Activated CD8-positive, alpha-beta memory T cell treated with anti-CD3 and anti-CD28 coated beads, Interleukin-2, amount 10 ng/mL, durations not matched to agents 7 days and 5 days (primary cell): ENCODE measurements around the gene LRRC14B. TPM values are rescaled to one million over a fixed set of nuclear protein-coding genes. Genes with fewer than 3 reads are reported as not detected.
"Not testable (repeated sequence)": the region's sequence is repeated elsewhere in the genome, so short reads cannot be mapped to it uniquely, and the experiment has no call there.

Experiments used
- ATAC-seq: fragments of 150-1000 bp; cut with Tn5 transposase; one replicate; pipeline ENCODE4 v1.10.0; 2021; ENCODE audit warnings: moderate library complexity
- CTCF ChIA-PET: fragments of 350-600 bp; sonication (Branson Sonifier 250); formaldehyde crosslinking; loops from one replicate; lab custom pipeline; 2021; ENCODE audit warnings: antibody characterized with exemption; lab: Charles Lee
- DNase-seq: peaks from one replicate; pipeline ENCODE4 v3.0.0-alpha.2; 2020
- H3K27ac Mint-ChIP-seq: one replicate; pipeline ENCODE4 v1.8.0; 2021; ENCODE audit warnings: mild to moderate bottlenecking, mixed read lengths
- H3K27me3 Mint-ChIP-seq: one replicate; pipeline ENCODE4 v1.8.0; 2021; ENCODE audit warnings: mixed read lengths
- H3K36me3 Mint-ChIP-seq: one replicate; pipeline ENCODE4 v1.8.0; 2021; ENCODE audit warnings: mild to moderate bottlenecking, mixed read lengths
- H3K4me1 Mint-ChIP-seq: one replicate; pipeline ENCODE4 v1.8.0; 2021; ENCODE audit warnings: mixed read lengths
- H3K4me3 Mint-ChIP-seq: one replicate; pipeline ENCODE4 v1.8.0; 2021; ENCODE audit warnings: mild to moderate bottlenecking, moderate library complexity, mixed read lengths
- H3K9me3 Mint-ChIP-seq: one replicate; pipeline ENCODE4 v1.8.0; 2022; ENCODE audit warnings: low read depth, mixed read lengths
- total RNA-seq, 2 experiments: library from RNA; stranded (reverse); gene quantifications; one replicate each; pipeline ENCODE4 v1.2.3, GENCODE V29; 2021

Gene LRRC14B
- total RNA-seq, 2 experiments from 2014 or later: not detected

DNA sequence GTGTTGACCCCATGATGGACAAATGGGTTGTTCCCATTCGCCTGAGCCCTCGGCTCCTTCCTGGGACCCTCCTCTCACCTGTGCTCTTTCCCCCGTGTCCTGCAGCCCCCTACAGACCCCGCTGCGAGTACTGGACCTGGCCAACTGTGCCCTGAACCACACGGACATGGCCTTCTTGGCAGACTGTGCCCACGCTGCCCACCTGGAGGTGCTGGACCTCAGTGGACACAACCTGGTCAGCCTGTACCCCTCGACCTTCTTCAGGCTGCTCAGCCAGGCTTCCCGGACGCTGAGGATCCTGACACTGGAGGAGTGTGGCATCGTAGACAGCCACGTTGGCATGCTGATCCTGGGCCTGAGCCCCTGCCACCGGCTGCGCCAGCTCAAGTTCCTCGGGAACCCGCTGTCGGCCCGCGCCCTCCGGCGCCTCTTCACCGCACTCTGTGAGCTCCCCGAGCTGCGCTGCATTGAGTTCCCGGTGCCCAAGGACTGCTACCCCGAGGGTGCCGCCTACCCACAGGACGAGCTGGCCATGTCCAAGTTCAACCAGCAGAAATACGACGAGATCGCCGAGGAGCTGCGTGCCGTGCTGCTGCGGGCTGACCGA is 3.4 kb downstream of the LRRC14B start:
- Mint-ChIP-seq H3K36me3 (no peaks in the 10 kb centered on the region), H3K27ac (no peak overlapping the region), H3K9me3 (no peaks in the 10 kb centered on the region), H3K4me1 (peaks cover 3% of the 10 kb centered on the region), H3K27me3 (peaks cover 9% of the 10 kb centered on the region), H3K4me3 (no peak overlapping the region)
- DNase-seq (no peak), ATAC-seq (no peak)
- CTCF ChIA-PET: no interaction called here

DNA sequence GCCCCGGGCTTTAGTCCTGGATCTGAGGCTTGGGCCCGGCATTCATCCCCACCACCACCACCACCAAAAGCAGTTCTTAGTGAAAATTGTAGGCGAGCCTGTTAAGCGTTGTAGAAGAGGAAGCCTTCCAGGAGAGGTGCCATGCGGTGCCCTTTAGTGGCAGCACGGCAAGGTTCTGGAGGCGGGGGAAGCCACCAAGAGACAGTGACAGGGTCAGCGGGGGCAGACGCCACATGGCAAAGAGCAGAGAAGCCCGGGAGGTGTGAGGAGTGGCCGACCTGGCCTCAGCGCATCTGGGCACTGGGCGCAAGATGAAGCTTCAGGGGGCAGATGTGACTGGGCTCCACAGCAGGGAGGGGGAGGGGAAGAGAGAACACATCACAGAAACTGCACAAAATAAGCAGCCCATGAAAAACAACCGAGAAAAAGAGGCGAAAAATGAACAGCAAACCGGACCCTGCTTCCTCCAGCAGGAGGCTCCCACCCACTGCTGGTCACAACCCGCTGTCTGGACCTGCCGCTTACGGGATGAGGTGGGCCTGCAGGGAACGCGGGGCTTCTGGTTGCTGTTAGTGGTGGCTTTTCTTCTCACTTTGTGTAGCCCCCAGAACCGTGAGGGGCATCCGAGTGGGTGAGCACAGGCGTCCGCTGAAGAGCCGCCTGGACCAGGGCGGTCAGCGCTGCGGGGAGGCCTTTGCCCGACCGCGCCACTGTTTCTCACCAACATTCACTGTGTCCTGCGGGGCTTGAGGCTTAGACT is 4.3 kb downstream of the LRRC14B start:
- Mint-ChIP-seq H3K4me1 (no peaks in the 10 kb centered on the region), H3K27me3 (peaks cover 4% of the 10 kb centered on the region), H3K9me3 (no peaks in the 10 kb centered on the region), H3K4me3 (no peak overlapping the region), H3K36me3 (no peaks in the 10 kb centered on the region), H3K27ac (no peak overlapping the region)
- CTCF ChIA-PET: no interaction called here
- DNase-seq: no peak
- no peak for ATAC-seq

DNA sequence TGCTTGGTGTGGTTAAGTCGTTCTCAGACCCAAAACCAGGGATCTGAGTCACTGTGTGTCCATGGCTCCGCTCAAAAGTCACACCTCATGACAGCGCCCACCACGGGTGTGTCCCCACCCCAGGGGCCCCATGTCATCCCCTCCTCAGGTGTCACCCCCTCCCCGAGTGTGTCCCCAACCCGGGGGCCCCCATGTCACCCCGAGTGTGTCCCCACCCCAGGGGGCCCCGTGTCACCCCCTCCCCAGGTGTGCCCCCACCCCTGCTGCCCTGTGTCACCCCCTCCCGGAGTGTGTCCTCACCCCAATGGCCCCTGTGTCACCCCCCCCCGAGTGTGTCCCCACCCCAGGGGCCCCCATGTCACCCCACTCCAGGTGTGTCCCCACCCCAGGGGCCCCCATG is 5.1 kb downstream of the LRRC14B start:
- ATAC-seq (no peak), DNase-seq (no peak)
- Mint-ChIP-seq H3K9me3 (no peaks in the 10 kb centered on the region), H3K36me3 (no peaks in the 10 kb centered on the region), H3K27me3 (no peaks in the 10 kb centered on the region), H3K4me1 (no peaks in the 10 kb centered on the region), H3K4me3 (no peak overlapping the region), H3K27ac (no peak overlapping the region)
- CTCF ChIA-PET: no interaction called here

DNA sequence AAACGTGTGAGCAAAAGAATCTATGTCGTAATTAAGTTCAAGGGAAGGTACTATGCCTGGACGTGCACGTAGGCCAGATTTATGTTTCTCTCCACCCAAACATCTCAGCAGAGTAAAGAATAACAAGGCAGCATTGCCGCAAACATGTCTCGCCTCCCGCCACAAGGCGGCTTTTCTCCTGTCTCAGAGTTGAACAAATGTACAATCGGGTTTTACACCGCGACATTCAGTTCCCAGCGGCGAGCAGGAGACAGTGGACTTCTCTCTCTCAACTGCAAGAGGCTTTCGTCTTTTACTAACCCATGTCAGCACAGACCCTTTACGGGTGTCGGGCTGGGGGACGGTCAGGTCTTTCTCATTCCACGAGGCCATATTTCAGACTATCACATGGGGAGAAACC is 5.7 kb downstream of the LRRC14B start:
- DNase-seq, H3K36me3 Mint-ChIP-seq, H3K9me3 Mint-ChIP-seq, H3K4me1 Mint-ChIP-seq, CTCF ChIA-PET, H3K4me3 Mint-ChIP-seq, H3K27ac Mint-ChIP-seq, ATAC-seq, H3K27me3 Mint-ChIP-seq: not testable (repeated sequence)

DNA sequence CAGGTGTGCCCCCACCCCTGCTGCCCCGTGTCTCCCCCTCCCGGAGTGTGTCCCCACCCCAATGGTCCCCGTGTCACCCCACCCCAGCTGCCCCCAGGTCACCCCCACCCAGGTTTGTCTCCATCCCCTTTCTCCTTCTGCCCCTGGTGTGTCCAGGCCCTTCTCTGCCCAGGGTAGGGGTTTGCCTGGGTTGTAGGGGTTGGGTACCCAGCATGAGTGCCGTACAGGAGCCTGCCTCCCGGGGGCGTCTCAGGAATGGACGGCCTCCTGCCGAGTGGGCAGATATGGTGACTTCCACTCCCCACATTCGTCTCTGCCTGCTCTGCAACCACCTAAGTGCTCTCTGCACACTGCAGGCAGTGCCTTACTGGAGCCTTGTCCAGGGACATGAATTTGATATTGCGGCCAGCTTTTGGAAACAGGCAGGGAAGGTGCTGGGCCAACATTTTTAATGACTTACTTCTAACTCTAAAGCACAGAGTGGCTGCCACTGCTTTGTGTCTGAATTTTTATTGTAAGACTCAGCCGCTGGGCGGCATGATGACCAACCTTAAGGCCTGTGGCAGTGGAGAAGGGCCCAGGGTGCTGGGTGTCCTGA is 6.7 kb downstream of the LRRC14B start:
- no peak for DNase-seq
- no peak overlapping the region for H3K27ac Mint-ChIP-seq
- no peaks in the 10 kb centered on the region for H3K27me3 Mint-ChIP-seq
- no peaks in the 10 kb centered on the region for H3K4me1 Mint-ChIP-seq
- no peaks in the 10 kb centered on the region for H3K9me3 Mint-ChIP-seq
- H3K4me3 Mint-ChIP-seq: no peak overlapping the region
- no peaks in the 10 kb centered on the region for H3K36me3 Mint-ChIP-seq
- ATAC-seq: no peak
- CTCF ChIA-PET: interaction anchor here (1.1 kb wide), 1 partner anchor 9 kb away, joined by 4 read pairs; no protein-coding TSS in a partner anchor

DNA sequence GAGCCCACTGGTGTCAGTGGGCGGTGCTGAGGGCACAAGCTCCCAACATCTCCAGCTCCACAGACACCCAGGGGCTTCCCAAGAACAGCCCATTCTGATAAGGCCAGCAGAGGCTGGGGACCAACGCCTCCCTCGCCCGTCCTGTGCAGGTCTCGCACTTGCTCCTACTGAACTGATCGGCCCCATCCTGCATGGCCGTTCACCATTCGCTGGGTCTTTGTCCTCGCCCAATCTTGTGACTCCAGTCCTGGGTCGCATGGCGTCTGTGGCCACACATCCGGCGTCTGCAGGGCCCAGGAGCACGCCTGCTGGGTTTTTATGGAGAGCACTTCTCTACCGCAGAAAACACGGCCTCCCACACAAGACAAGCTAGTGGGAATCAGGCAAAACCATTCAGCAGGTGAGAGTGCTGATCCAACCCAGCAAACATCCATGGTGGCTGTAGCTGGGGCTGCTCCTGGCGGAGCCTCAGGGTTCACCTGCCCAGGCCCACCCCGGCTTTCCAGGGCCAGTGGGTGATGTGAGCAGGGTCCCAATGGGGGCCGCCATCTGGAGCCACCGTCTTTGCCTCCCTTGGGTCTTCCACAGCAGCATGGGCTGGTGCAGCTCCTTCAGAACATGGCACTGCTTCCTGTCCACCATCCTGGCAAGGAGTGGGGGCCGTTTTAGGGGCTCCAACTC is 7.4 kb downstream of the LRRC14B start:
- Mint-ChIP-seq H3K9me3 (no peaks in the 10 kb centered on the region), H3K4me1 (no peaks in the 10 kb centered on the region), H3K4me3 (no peak overlapping the region), H3K27me3 (no peaks in the 10 kb centered on the region), H3K27ac (no peak overlapping the region), H3K36me3 (peaks cover under 1% of the 10 kb centered on the region)
- CTCF ChIA-PET: interaction anchor here (1.1 kb wide), 1 partner anchor 10 kb away, joined by 4 read pairs; no protein-coding TSS in a partner anchor
- DNase-seq (no peak), ATAC-seq (no peak)

DNA sequence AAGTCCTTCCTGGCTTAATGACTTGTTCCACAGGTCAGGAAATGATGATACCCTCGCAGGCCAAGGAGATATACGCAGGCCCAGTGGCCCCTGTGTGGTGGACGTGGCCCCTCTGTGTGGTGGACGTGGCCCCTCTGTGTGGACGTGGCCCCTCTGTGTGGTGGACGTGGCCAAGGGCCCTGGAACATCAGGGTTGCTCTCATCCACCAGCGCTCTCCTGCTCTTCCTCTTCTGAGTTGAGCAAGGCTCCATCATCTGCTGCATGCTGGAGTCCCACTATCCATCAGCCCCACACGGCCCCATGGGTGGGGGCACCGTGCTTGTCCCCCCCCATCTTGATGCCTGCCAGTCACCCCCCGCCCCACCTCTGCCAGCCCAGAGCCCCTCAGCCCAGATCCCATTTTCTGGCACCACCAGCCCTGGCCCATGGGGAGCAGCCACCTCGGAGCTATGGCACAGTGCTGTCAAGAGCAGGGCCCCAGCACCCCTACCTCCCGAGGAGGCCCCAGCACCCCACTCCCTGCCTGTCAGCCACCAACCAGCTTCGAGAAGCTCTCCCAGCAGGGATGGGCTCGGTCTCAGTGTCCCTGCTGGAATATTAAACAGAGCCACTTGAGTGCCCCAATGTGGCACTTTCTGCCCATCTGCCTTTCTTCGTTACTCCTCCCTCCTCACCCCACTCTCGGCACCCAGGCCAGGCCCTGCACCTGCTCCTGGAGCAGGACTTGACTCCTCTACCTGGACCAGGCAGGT is 8.1 kb downstream of the LRRC14B start:
- Mint-ChIP-seq H3K9me3 (no peaks in the 10 kb centered on the region), H3K36me3 (peaks cover 2% of the 10 kb centered on the region), H3K27me3 (no peaks in the 10 kb centered on the region), H3K4me3 (no peak overlapping the region), H3K4me1 (no peaks in the 10 kb centered on the region), H3K27ac (no peak overlapping the region)
- DNase-seq (no peak), ATAC-seq (no peak)
- CTCF ChIA-PET: no interaction called here

DNA sequence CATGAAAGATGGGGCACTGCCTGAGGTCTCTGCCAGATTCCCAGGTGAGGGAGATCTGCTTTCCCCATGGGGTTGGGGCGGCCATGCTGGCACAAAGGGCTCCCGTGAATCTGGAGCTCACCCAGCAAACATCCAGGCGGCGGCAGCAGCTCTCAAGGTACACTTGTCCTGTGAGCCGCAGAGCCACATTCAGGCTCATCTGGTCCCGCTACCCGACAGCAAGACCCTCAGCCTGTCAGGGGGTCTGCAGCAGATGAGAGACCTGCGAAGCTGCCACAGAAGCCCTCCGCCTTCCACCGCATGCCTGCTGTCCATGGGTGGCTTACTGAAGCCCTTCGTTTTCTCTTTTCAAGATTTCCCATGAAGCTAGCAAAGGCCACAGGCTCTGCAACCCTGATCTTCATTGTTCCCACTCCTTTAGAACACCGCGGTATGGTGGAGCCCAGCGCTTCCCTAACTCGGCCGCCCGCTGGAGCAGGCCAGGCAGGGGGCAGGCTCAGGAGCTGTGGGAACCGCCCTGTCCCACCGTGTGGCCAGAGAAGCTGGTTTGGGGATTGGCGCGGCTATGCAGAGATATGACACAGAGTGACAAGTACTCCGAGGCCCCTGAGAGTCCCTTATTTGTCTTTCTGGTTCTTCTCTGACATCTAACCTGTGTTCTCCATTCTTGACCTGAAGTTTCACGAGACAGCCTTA is 8.8 kb downstream of the LRRC14B start:
- no peaks in the 10 kb centered on the region for H3K27me3 Mint-ChIP-seq
- H3K4me3 Mint-ChIP-seq: no peak overlapping the region
- no peak overlapping the region for H3K27ac Mint-ChIP-seq
- CTCF ChIA-PET: no interaction called here
- no peak for DNase-seq
- H3K9me3 Mint-ChIP-seq: no peaks in the 10 kb centered on the region
- no peak for ATAC-seq
- peaks cover 6% of the 10 kb centered on the region for H3K36me3 Mint-ChIP-seq
- no peaks in the 10 kb centered on the region for H3K4me1 Mint-ChIP-seq

DNA sequence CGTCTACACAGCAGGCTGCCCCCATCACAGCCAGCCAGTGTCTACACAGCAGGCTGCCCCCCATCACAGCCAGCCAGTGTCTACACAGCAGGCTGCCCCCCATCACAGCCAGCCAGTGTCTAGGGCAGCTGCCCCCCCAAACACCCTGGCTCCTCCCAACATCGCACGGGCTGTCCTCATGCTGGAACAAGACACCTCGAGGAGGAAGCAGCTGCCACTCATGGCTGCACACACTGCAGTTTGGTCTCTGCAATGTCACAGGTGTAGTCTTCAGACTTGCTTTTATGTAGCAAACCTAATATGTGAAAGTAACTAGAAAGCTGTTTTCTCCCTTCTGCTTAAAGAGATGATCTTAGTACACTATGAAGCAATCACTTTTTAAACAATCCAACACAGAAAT is 9.7 kb downstream of the LRRC14B start:
- CTCF ChIA-PET: interaction anchor here (2.3 kb wide), 1 partner anchor 12 kb away, joined by 8 read pairs; no protein-coding TSS in a partner anchor
- Mint-ChIP-seq H3K27me3 (no peaks in the 10 kb centered on the region), H3K4me3 (no peak overlapping the region), H3K4me1 (no peaks in the 10 kb centered on the region), H3K27ac (no peak overlapping the region), H3K9me3 (no peaks in the 10 kb centered on the region), H3K36me3 (peaks cover 8% of the 10 kb centered on the region)
- DNase-seq (no peak), ATAC-seq (no peak)

DNA sequence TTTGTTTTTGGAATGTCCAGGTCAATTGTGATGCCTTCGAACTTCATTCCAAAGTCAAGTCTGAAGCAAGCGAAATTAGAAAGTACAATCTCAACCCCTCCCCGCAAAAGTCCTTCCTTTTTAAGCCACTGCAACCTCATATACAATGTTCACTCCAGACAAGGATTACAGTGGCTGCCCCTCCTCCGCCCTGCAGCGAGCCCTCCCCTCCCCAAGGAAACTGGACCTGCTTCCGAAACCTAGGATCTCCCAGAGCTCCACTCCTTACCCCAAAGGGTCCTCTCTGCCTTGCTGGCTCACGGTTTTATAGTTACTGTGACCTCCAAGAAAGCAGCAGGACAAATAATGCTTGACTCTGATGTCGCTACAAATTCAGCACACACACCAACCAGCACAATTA is 10.4 kb downstream of the LRRC14B start:
- no peaks in the 10 kb centered on the region for H3K9me3 Mint-ChIP-seq
- no peaks in the 10 kb centered on the region for H3K27me3 Mint-ChIP-seq
- H3K27ac Mint-ChIP-seq: no peak overlapping the region
- DNase-seq: no peak
- H3K4me1 Mint-ChIP-seq: no peaks in the 10 kb centered on the region
- no peak for ATAC-seq
- CTCF ChIA-PET: interaction anchor here (2.3 kb wide), 1 partner anchor 13 kb away, joined by 8 read pairs; no protein-coding TSS in a partner anchor
- no peak overlapping the region for H3K4me3 Mint-ChIP-seq
- H3K36me3 Mint-ChIP-seq: peaks cover 8% of the 10 kb centered on the region

DNA sequence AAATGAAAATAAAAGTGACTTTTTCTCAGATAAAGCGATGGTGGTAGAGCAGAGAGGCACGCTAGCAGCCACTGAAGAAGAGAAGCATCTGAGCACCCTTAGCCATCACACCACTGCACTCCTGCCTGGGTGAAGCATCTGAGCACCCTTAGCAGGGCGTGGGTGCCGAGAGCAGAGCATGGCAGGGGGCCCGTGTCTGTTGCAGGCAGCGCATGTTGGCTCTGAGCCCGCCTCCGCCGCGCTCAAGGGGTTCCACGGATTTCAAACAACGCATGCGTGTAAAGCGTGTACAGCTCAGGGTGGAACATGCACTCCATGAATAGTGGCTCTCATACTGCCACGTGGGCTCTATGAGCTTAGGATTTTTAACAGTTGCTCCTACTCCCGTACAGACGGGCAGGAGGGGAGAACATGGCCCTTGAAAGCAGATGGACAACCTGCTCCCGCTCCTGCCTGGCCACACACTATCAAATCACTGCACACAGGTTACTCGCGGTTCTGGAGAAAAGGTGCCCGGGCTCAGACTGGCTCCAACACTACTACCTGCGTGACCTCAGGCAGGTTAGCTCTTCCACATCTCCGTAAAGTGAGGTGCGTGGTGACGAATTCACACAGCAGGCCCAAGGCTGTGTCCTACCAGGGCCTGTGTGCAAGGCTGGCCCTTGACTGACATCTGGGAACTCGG is 12.1 kb downstream of the LRRC14B start:
- CTCF ChIA-PET: interaction anchor here (1.0 kb wide), 1 partner anchor 15 kb away, joined by 3 read pairs; no protein-coding TSS in a partner anchor

DNA sequence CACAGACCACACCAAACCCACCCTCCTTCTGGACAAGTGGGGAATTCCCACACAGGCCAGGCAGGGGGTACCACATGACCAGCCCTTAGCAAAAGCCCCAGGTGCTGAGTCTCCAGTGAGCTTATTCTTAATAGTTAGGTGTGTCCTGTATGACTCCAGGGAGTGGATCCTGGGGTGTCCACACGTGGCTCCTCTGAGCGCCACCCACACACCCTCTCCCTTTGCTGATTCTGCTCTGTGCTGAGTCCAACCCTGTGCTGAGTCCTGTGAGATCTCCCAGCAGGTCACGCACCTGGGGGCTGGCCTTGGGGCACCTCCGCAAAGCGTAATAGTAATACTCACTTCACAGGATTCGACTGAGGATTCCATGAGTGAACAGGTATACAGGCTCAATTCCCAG is 12.7 kb downstream of the LRRC14B start:
- Mint-ChIP-seq H3K27ac (no peak overlapping the region), H3K27me3 (no peaks in the 10 kb centered on the region), H3K4me3 (no peak overlapping the region), H3K9me3 (no peaks in the 10 kb centered on the region), H3K36me3 (peaks cover 8% of the 10 kb centered on the region), H3K4me1 (no peaks in the 10 kb centered on the region)
- CTCF ChIA-PET: interaction anchor here (1.0 kb wide), 1 partner anchor 16 kb away, joined by 3 read pairs; no protein-coding TSS in a partner anchor
- DNase-seq (no peak), ATAC-seq (no peak)

More for the DNA sequence above, 12.1 kb downstream of the LRRC14B start:
- Mint-ChIP-seq H3K9me3 (no peaks in the 10 kb centered on the region), H3K27me3 (no peaks in the 10 kb centered on the region), H3K4me1 (no peaks in the 10 kb centered on the region), H3K4me3 (no peak overlapping the region), H3K27ac (no peak overlapping the region), H3K36me3 (peaks cover 8% of the 10 kb centered on the region)
- ATAC-seq: no peak
- DNase-seq: no peak
